NCI-H1436 (cell line): Measurements from ENCODE around the gene AMER1.

Experiments used
- DNase-seq: peaks from one replicate; lab custom pipeline; 2025; lab: John Stamatoyannopoulos, UW

The AMER1 gene

DNA sequence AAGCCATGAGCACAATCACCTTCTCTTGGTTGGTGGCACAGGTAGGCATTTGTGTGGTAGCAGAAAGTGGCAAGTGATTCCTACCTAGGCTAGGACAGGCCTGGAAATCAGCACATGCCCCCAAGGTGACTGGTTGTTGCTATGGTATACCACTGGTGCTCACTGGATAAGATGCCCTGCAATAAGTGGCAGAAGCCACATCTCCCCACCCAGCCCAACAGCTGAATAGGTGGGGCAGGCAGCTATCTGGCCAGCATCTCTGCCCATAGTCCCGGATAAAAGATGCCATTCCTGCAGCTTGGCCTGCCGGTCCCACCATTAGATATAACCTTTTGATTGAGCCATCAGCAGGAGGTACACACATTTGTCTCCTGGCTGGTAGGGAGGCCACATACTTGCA lies 21.1 kb downstream of the AMER1 start:
- no peak for DNase-seq

DNA sequence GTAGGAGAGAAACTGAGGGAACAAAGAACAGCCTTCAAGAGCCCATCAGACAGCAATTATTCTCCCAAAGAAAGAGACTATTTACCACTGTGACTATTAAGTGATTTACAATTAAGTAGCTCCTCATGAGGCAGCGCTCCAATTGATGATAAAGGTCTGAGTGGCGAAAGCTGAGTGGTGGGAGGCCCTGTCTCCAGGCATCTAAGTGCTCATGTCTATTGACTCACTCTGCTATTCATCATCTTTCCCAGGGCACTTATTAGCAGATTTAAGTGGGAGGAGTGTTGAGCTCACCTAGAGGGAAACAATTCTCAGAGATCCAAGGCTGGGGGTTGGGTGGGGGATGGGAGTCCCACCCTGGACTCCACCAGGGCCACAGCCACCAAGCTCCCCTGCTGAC lies 23.3 kb downstream of the AMER1 start:
- DNase-seq, result no peak

DNA sequence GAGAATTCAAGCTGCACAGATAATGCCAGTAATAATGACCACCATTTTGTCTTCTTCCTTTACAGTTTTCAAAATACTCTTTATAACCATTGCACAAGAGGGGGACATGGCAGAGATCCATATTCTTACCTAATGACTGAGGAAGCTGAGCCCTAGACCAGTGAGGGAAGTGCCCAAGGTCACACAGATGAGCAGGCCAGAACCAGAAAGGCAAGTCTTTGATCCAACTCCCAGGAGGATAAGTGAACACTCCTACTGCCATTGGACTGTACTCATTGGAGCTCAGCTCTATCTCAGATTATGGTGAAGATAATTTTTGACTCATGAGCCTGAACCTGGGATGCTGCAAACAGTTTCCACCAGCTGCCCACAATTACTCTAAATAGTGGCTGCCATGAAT lies 28.6 kb downstream of the AMER1 start:
- no peak for DNase-seq

DNA sequence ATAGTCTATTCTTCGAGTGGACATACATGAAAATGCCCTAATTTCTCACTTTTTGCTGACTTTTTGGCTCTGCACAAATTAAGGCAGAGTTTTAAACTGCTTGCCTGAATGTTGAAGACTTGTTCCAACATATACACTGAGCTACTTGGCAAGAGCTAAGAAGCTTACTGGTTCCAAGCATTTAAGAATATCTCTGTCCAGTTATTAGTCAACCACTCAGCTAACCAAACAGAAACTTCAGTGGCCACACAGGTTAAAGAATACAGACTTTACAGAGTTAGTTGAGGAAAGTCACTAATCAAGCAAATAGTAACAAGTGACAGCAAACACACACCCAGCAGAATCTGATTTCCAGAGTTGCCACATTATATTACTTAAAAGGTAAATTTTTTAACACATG lies 35.5 kb downstream of the AMER1 start:
- DNase-seq, result no peak

DNA sequence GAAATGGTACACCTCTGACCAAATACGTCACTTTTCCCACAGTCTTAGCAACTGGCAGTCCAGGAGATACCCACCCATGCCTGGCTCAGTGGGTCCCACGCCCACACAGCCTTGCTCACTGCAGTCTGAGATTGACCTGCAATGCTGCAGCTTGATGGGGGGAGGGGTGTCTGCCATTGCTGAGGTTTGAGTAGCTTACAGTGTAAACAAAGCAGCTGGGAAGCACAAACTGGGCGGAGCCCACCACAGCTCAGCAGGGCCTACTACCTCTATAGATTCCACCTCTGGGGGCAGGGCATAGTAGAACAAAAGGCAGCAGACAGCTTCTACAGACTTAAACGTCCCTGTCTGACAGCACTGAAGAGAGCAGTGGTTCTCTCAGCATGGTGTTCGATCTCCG lies 52.7 kb downstream of the AMER1 start:
- DNase-seq, result no peak

DNA sequence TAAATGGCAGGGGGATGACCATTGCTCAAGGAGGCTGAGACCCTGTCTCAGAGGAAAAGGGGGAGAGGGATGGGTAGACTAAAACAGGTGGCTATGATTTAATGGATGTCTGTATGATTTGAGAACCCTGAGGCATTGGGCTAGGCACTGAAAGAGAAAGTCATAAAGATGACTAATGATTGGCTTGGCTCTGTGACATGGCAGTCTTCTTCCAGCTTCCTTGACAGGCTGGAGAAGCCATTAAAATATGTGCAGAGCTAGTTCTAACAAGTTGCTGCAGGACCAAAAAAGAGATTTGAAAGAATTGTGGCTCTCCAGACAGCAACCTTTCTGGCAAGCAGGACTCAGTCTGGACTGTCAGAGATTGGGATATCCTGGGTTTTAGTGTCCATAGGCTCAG lies 53.6 kb downstream of the AMER1 start:
- no peak for DNase-seq

DNA sequence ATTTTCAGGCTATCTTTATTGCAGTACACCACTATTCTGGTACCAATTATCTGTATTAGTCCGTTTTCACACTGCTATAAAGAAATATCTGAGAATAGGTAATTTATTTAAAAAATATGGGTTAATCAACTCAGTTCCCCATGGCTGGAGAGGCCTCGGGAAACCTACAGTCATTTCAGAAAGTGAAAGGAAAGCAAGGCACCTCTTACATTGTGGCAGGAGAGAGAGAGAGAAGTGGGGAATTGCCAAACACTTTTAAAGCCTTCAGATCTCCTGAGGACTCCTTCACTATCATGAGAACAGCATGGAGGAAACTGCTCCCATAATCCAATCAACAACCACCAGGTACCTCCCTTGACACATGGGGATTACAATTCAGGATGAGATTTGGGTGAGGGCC lies 54.7 kb downstream of the AMER1 start:
- no peak for DNase-seq
